Inferior parietal cortex (tissue), 1 donor: ENCODE measurements around the gene KCNQ5.

Experiments used
- DNase-seq: peaks from one replicate; pipeline ENCODE4 v3.0.0-alpha.2; 2016; ENCODE audit errors: extremely low spot score

Gene KCNQ5

DNA sequence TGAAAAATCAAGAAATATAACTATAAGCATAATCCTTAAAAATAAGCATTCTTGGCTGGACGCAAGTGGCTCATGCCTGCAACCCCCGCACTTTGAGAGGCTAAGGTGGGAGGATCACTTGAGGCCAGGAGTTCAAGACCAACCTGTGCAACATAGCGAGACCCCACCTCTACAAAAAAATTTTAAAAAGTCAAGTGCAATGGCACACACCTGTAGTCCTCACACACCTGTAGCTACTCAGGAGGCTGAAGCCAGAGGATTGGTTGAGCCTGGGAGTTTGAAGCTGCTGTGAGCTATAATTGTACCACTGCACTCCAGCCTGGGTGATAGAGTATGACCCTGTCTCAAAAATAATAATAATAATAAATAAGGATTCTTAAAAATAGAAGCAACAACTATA lies 494.5 kb downstream of the KCNQ5 start:
- DNase-seq = no peak

DNA sequence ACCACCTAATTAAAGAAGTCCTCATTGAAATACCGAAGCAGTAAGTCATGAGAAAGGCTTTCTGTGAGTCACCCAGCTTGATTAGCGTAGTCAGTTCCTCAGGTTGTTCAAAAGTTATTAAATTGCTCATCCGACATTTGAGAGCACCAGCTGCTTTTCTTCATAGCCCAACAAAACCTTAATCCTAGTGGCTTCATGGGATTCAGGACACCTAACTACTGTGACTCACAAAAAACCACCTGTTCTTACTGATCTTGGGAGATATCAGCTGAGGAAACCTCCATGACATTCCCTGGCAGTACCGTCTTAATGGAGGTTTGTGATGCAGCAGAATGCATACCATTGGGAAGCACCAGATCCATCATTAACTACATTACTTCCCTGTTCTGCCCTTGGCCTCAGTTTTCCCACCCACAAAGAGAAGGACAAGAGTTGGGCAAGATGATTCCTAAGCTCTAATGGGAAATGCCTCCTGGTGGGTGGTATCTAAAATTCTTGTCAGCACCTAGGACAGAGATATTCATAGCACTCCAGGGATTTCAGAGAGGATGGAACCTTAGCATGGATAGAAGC lies 499.6 kb downstream of the KCNQ5 start:
- DNase-seq = no peak

DNA sequence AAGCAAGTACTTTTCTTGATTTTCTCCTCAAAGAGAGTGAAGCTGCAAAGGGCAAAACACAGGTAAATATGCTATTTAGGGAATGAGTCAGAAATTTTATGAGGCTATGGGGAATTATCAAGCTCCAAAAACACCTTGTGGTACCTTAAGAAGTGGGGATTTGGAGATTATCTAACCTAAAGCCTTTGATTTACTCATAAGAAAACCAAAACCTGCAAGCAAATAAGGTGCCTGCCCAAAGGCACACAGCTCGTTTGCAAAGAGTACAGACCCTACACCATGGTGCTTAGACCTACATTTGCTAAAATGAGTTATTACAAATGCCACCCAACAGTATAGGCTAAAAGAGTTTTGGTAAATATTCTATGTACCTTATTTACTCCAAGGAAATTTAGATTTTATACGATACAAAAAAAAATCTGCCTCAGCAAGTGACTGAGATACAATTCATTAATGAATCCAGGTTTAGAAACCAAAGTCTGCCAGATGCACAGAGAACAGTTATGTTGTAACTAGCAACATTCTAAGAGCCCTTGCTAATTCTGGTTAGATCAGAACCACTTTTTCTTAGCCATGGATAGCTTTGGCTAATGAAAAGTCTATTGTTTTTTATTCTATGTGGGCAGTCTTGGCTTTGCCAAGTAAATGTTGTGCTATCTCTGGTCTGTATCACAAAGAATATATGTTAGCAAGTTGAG lies 501.9 kb downstream of the KCNQ5 start:
- DNase-seq = no peak

DNA sequence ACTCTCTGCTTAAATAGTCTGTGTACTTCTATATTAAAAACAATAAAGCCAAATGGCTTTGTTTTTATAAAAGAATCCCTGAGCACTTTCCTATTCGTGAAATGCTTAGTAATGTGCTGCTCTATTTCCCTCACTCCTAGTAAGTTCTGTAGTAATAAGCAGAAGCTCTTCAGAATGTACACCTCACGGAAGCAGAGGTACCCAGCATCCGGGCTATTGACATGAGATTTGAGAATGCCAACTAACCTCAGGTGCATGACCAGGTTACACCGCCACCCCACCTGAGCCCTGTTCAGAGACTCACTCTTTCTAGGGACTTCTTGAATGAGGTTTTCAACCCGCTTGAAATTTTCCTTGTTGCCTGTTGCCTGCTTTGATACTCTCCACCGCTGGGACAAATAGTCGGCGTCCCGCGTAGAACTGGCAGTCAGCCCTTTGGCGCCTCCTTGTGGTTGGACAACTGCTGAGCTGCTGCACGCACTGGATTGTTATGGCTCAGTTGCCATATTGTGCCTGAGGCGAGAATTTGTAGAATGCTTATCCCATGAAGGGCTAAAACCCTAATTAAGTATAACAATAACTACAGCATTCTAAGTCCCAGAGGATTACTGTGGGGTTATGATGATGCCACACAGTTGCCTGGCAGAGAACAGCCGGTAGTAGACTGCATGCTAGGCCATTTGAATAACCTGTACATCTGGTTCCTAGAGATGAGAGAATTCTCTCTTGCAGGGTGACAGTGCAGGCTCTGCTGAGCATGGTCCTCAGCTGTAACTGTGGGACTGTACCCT lies 508.0 kb downstream of the KCNQ5 start:
- peak; percentile 83 for DNase-seq

DNA sequence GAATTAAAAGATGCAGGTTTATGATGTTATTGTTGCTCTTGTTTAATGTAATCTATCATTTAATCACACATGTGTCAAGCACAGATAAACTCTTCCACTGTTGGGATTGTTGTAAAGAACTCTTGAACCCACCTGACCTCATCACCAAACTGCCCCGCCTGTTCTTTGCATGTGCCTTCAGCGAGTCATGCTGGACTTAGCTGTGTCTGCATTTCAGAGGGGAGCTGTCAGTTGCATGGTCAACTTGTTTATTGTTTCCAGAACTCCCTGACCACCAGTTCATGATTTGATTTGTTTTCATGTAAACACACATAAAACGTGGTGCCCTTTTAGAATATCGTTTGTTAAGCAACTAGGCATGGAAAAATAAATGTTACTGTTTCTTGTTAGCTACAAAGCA lies 509.8 kb downstream of the KCNQ5 start:
- DNase-seq = no peak

DNA sequence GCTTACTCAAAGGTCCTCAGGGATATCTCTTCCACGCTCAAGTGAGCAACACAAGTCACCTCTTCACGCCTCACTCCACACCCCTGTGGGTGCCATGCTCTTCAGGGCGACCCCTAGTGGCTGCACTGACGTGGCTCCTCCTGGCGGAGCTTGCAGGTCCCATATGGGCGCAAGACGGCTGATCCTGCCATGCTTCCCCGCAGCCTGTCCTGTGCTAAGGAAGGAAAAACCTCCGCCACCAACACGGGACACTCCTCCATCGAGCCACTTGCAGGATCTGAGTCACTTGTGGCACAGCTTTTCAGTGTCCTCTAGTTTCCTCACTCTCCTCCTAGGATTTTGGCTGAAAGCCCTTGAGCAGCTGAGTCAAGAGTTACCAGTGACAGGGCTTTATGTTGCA lies 512.7 kb downstream of the KCNQ5 start:
- DNase-seq = peak; percentile 63

DNA sequence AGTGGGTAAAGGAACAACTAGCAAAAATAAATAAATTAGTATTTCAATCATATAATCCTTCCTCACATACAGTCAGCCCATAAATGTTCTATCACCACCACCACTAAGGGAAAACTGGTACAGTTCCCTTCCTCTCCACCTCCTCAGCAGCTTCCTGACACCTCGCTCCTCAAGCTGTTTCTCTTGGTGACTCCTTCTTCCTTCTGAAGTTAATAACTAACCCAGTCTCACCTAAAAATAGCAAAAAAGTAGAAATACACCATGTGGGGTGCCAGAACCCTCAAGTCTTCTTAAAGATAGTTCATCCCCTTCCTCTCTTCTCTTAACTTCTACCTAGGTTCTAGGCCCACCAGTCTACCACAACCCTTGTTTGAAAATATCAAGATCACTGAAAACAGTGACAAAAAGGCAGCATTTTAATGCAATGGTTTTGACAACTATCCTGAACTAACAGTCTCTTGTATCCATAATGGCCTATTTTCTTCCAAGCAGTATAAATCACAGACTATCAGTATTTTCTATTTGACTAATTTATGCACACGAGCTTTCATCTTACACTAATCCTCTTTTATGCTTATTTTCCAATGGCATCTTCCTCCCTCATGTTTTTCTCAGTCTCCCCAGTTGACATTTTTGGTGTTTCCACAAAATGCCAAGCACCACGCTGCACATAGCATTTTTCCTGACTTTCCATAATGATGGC lies 518.0 kb downstream of the KCNQ5 start:
- peak; percentile 49 for DNase-seq

DNA sequence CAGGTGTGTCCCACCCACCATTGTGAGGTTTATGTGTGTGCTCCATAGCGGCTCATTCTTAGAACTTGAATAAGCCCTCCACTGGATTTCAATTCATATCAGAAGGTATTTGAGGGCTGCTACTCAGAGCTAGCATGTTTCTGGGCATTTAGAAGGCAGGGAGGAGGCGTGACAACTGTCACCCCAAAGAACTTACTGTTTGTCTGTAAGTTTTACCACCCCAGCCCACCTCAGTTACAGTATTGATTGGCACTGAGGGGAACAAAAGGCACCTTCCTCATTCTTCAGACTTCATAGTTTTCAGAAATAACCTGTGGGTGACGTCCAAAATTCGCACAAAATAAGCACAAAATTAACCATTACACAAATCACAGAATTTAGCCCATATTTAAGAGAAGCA lies 521.7 kb downstream of the KCNQ5 start:
- DNase-seq = no peak

DNA sequence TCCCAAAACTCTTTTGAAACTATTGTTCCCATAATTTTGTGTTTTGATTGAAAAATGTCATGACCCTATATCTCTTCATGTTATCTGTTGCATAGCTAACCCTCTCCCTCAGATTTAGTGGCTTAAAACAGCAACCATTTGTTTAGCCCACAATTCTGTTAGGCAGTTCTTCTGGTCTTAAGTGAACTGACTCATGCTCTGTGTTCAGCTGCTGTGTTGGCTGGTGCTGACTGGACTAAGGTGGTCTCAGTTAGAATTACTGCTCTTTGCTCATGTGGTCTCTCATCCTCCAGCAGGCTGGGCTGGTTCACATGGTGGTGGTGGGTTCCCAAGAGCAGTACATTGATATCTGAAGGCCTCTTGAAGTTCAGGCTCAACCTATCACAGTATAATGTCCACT lies 522.7 kb downstream of the KCNQ5 start:
- no peak for DNase-seq

DNA sequence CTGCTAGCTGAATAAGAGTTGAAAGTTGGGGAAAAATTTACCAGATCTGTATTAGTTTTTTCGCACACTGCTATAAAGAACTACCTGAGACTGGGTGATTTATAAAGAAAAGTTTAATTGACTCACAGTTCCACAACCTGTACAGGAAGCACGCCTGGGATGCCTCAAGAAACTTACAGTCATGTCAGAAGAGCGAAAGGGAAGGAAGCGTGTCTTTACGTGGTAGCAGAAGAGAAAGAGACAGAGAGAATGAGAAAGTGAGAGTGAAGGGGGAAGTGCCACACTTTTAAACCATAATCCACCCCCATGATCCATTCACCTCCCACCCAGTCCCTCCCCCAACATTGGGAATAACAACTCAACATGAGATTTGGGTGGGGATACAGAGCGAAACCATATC lies 523.8 kb downstream of the KCNQ5 start:
- DNase-seq = no peak

DNA sequence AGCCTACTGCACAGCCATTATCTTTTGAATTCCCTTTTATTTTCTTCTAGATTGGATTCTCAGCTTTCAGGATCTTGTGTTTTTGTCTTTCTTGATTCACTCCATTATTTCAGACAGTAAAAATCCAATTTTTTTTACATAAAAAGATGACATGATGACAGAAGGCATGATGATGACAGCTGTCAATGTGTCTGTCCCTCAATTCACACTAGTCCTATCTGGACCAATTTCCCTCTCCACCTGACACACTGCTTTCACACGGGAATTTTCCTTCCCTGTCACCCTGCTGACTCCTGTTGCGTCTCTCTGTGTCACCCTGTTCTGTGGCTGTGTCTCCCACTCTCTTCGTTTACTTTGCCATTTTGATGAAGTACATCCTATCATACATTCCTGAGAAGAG lies 529.9 kb downstream of the KCNQ5 start:
- DNase-seq = no peak

DNA sequence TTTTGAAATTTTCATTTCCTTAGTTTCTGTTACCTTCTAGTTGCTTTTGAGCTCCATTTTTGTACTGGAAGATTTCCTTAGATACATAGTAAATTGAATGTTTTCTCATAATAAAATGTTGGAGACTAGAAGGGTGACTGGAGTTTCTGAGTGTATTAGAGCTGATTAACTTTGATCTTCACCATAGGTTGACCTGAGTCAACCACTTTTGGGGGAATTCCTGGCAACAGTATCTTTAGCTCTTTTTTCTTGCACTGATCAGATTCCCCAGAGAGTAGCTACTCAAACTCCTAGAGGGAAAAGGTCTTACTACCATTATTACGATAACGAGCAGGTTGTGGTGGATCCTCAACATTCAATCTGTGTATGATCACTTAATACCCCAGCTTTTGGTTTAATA lies 530.7 kb downstream of the KCNQ5 start:
- DNase-seq = no peak

DNA sequence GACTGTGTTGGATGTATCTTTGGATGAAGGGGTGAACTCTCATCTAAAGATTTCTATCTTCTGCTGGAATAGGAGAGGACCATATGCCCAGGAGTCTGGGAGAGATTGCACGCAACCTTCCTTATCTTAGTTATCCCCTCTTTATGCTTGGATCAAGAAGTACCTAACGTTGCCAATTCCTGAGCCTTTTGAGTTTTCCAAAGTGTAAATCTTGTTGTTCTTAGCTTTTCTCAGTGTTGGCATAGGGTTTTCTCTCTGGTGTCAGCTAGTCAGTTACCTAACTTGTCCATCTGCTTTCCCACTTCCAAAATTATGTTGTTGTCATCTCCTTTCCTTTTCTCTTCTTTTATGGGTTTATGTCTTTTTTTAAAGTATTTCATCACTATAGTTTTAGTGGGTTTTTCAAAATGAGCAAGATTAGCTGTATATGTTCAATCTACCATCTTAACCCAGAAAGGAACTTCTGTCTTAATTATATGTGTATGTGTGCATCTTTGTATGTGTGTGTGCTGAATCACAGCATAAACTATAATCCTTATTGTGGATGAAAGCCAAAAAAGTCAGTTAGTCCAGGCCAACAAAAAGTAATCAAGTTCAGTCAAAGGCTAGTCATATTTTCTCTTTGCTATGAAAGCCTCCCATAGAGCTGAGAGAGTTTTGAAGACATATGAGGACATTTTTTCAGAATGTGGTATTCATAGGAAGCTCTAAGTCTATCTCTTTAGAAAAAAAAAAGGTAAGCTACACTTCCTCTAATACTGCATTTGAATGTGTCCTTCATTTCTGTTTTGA lies 531.3 kb downstream of the KCNQ5 start:
- peak; percentile 50 for DNase-seq

DNA sequence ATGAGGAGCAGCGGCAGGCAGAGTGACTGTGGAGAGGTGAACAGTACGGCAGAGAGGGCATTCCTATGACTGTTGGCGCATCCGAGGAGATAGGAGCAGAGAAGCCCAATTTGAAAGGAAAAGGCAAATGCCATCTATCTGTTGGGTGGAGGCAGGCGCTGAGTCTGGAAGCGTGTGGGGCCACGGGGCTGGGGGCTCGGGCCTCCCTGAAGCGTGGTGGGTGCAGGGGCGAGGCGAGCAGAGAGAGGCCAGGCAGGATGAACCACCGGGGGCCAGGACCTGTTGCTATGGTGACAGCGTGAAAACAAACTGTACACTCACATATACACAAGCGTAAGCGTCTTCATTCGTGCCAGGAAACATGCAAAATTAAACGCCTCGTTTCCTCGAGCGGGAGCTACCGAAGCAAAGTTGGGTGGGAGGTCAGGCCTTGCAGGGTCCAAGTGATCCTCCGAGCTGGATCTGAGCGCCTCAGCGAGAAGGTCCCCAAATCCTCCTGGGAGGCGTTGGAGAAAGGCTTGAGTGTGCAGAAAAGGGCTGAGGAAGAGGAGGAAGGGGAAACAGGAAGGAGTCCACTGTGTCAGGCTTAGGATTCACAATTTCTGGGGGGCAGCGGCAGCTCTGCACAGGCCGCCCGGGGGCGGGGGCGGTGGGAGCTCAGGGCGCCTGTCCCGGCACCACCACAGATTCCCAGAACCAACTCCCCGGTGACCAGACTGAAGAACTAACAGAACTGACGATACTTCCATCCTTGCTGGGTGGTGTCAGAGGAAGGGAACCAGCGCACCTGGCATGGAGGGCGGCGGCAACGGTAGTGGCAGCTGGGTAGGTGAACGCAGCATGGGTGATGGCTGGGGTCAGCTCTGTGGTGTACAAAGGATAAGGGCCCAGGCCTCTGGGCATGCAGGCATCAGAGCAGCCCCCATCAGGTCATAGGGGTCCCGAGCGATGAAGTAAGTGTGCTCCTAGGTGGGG lies 535.2 kb downstream of the KCNQ5 start:
- no peak for DNase-seq

DNA sequence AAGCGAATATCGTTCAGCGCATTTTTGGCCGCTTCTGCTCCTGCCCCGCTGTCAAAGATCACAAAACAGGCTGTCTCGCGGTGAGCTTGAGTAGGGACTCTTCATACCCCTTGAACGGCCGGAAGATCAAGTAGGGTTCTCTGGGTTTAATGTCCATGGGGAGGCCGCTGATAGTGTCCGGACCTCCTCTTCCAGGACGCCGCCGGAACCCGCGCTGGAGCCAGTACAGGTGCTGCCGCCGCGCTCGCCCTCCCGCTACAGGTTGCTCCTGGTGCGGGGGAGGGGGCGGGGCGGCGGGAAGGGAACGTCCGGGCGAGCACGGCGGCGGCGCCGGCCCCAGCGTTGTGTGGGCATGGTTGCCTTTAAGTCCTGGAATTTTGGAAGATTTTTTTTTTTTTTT lies 536.0 kb downstream of the KCNQ5 start:
- no peak for DNase-seq

DNA sequence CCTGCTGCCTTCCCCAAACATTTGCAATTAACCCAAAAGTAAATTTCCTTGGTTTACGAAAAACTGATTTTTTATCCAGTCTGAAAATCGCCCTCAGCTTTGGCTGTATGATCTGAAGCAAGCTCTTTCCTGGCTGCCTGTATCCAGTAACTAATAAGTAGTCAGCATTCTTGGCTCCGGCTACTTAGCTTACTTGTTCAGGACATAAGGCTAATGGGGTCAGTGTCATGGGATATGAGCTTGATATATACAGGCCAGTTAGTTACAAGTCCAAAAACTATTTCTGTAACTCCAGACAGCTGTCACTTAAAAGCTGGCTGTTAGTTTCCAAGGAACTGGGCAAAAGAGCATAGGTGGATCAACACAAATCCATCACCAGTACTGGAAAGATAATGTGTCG lies 547.2 kb downstream of the KCNQ5 start:
- no peak for DNase-seq

DNA sequence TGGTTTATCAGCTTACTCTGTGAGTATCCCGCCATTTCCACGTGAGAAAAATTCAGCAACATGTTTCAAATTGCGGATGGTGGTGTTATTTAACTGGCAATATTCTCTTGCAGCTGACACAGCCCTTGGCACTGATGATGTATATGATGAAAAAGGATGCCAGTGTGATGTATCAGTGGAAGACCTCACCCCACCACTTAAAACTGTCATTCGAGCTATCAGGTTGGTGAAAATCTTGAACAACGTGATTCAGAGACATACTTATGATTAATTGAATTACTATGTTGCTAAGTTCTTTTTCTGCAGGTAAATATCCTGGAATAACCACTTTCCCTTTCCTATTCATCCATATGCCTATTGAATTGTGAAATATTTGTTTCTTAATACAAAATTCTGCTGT lies 547.8 kb downstream of the KCNQ5 start:
- DNase-seq = no peak

DNA sequence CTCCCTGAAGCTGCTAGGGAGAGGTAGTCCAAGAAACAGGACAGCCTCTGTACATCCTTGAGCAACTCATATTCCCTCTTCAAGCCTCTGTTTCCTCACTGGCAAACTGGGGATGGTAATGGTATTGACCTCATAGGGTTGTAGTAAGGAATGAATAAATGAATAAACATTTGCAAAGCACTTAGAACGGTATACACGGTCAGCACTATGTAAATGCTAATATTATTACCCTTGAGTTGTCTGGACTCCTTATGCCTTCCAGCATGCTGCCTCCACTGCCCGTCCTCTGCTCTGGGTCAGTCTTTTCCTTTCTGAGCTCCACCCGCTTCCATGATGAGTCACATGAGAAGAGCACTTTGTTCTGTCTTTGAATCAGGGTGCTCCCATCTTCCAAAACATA lies 552.8 kb downstream of the KCNQ5 start:
- no peak for DNase-seq

DNA sequence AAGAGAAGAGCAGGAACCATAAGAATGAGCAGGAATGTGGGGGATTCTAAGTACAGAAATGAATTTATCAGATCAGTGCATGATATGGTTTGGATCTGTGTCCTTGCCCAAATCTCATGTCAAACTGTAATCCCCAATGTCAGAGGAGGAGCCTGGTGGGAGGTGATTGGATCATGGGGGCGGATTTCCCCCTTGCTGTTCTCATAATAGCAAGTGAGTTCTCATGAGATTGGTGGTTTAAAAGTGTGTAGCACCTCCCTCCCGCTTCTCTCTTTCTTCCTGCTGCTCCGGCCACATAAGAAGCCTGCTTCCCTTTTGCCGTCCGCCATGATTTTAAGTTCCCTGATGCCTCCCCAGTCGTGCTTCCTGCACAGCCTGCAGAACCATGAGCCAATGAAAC lies 554.2 kb downstream of the KCNQ5 start:
- no peak for DNase-seq

DNA sequence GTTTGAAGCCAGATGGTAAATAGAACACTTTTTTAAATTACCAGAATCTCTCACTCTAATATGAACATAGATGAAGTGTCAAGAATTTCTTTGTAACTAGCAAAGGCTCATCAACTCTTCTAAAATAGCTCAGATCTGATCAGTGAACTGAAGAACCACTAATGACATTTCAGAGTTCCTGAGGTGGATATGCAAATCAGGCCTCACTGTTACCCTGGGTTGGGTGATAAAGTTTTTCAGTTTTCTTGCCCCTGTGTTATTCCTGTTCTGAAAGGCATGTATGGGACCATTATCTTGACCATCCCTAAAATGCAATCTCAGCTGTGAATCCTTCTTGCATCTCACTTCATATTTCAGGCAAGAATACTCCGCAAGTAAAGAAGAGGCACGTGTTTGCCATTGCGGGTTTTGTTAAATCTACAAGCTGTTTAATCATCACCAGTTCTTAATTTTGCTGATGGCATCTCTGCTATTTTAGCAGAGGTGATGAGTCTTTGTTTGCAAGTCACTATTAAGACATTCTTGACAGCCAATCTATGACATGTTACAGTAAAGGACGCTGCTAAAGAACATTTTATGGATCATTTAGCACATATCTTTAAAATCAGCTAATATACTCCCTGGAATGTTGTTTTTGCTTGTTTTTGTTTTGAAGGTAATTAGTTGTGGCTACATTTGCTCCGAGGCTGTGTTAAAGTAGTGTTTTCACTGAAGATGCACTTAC lies 555.5 kb downstream of the KCNQ5 start:
- DNase-seq = no peak
